ENCODE results near the gene FARS2.

DNA sequence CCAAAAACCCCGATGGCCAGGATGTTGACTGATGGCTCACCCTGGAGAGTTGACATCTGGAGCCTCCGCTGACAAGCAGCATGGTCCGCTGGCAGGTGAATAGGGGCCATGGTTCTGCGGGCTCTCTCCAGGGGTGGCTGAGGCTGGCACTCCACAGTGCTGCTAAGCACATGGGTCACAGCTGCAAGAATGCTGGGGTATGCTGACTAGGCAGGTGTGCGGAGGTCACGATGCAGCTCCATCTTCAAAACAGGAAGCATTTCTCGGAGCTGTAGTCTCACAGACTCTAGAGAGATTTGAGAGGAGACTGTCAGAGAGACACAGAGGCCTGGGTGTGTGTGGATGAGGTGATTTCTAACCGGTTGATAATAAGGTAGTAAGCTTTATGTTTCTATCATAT, 403.9 kb downstream of the FARS2 start:
- TF ChIP-seq POLR2AphosphoS5 (IDR thresholded peaks at IDR 0.05), result no peak
- TF ChIP-seq, protein P1, sequence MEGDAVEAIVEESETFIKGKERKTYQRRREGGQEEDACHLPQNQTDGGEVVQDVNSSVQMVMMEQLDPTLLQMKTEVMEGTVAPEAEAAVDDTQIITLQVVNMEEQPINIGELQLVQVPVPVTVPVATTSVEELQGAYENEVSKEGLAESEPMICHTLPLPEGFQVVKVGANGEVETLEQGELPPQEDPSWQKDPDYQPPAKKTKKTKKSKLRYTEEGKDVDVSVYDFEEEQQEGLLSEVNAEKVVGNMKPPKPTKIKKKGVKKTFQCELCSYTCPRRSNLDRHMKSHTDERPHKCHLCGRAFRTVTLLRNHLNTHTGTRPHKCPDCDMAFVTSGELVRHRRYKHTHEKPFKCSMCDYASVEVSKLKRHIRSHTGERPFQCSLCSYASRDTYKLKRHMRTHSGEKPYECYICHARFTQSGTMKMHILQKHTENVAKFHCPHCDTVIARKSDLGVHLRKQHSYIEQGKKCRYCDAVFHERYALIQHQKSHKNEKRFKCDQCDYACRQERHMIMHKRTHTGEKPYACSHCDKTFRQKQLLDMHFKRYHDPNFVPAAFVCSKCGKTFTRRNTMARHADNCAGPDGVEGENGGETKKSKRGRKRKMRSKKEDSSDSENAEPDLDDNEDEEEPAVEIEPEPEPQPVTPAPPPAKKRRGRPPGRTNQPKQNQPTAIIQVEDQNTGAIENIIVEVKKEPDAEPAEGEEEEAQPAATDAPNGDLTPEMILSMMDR (IDR thresholded peaks at IDR 0.05), result no peak
